Karpas-422 (cell line): Measurements from ENCODE around the gene WNT1. TPM values are rescaled to one million over a fixed set of nuclear protein-coding genes. Genes with fewer than 3 reads are reported as not detected.

Source experiments
- DNase-seq: peaks from one replicate; pipeline ENCODE4 v3.0.0-alpha.2; 2015
- H2AFZ ChIP-seq: fragments of 200-600 bp; sonication (generic); 2 replicates; pipeline ENCODE4 v1.6.1; 2014; ENCODE audit warnings: antibody characterized with exemption, low read length, mixed read lengths
- H3K27ac ChIP-seq: fragments of 200-600 bp; sonication (generic); 2 replicates; pipeline ENCODE4 v1.5.1; 2014; ENCODE audit warnings: mild to moderate bottlenecking, low read length, moderate library complexity
- H3K27me3 ChIP-seq: fragments of 200-600 bp; sonication (generic); 2 replicates; pipeline ENCODE4 v1.6.1; 2014; ENCODE audit warnings: low read length, mixed read lengths
- H3K36me3 ChIP-seq: fragments of 200-600 bp; sonication (generic); 2 replicates; pipeline ENCODE4 v1.6.1; 2014; ENCODE audit warnings: low read length, mixed read lengths; ENCODE audit not compliant: insufficient read depth
- H3K4me1 ChIP-seq: fragments of 200-600 bp; sonication (generic); 2 replicates; pipeline ENCODE4 v1.6.1; 2014; ENCODE audit warnings: mild to moderate bottlenecking, low read length, mixed read lengths
- H3K4me2 ChIP-seq: fragments of 200-600 bp; sonication (generic); 2 replicates; pipeline ENCODE4 v1.6.1; 2014; ENCODE audit warnings: low read length, low read depth, mild to moderate bottlenecking; ENCODE audit not compliant: poor library complexity, severe bottlenecking
- H3K4me3 ChIP-seq: fragments of 200-600 bp; sonication (generic); 2 replicates; pipeline ENCODE4 v1.5.1; 2014; ENCODE audit warnings: mild to moderate bottlenecking, antibody characterized with exemption, low read length, mixed read lengths
- H3K79me2 ChIP-seq: fragments of 200-600 bp; sonication (generic); 2 replicates; pipeline ENCODE4 v1.6.1; 2014; ENCODE audit warnings: mild to moderate bottlenecking, low read length, mixed read lengths
- H3K9ac ChIP-seq: fragments of 200-600 bp; sonication (generic); 2 replicates; pipeline ENCODE4 v1.6.0; 2014; ENCODE audit warnings: low read length
- H3K9me2 ChIP-seq: fragments of 200-600 bp; sonication (generic), shearing (Covaris generic); replicated peaks from 2 replicates; pipeline ENCODE4 v1.6.0; 2014; ENCODE audit warnings: mild to moderate bottlenecking, low read length, moderate library complexity; ENCODE audit not compliant: insufficient read depth
- H3K9me3 ChIP-seq: fragments of 300-700, 200-600 bp; sonication (generic); 2 replicates; pipeline ENCODE4 v1.6.1; 2014; ENCODE audit warnings: low read length, mixed read lengths
- H4K20me1 ChIP-seq: fragments of 200-600 bp; sonication (generic); 2 replicates; pipeline ENCODE4 v1.6.1; 2014; ENCODE audit warnings: mild to moderate bottlenecking, antibody characterized with exemption, low read length, low read depth; ENCODE audit not compliant: insufficient read depth
- total RNA-seq: library from RNA; depleted of rRNA; stranded (reverse); fragments of >200 nt; shearing (Covaris generic); gene quantifications from 2 replicates; pipeline ENCODE4 v1.2.3, GENCODE V29; 2014; ENCODE audit warnings: low replicate concordance

WNT1 gene
- total RNA-seq, 1 experiment from 2014 or later = not detected

DNA sequence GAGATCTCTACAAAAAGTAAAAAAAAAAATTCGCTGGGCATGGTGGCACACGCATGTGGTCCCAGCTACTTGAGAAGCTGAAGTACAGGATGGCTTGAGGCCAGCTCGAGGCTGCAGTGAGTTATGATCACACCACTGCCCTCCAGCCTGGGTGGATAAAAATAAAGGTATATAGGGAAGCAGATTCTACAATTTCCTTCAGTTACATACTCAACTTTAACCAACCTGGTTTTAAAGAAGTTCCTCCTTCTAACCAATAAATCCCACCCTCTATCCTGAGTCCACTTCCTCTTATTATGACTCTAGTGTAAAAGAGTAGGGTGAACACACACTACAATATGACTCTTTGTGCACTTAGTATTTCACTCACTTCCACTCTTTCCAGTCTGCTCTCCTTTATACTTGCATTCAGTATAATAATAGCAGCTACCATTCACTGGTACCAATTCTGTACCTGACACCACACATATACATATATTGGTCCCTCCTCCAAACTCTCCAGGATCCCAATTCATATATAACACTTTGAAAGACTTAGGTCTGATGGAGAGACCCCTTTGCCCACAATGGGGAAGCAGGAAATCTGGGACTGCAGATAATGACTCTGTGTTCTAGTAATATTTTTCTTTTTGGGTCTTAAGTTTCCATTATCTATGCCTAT, 23.2 kb upstream of the WNT1 start:
- no peaks in the 10 kb centered on the region for H3K27me3 ChIP-seq
- no peaks in the 10 kb centered on the region for H3K9me2 ChIP-seq
- peaks cover 36% of the 10 kb centered on the region for H3K4me1 ChIP-seq
- H3K27ac ChIP-seq = peak overlapping the region; percentile 47; the same call in 1 of the 2 replicates
- no peak overlapping the region for H2AFZ ChIP-seq
- H3K9ac ChIP-seq = peak overlapping the region; percentile 1; the same call in 1 of the 2 replicates
- peak overlapping the region; percentile 95 for H3K4me2 ChIP-seq
- H3K4me3 ChIP-seq = peak overlapping the region; percentile 88
- no peaks in the 10 kb centered on the region for H3K9me3 ChIP-seq
- peaks cover 24% of the 10 kb centered on the region for H3K36me3 ChIP-seq
- H3K79me2 ChIP-seq = peaks cover 69% of the 10 kb centered on the region
- peaks cover 16% of the 10 kb centered on the region; the same call in 1 of the 2 replicates for H4K20me1 ChIP-seq
- peak; percentile 65 for DNase-seq

GRCh38 chr12:48956279-48957140, 21.6 kb upstream of the WNT1 start:
- peaks cover 13% of the 10 kb centered on the region; the same call in 1 of the 2 replicates for H4K20me1 ChIP-seq
- H3K79me2 ChIP-seq = peaks cover 56% of the 10 kb centered on the region
- peak overlapping the region; percentile 95 for H3K4me2 ChIP-seq
- peaks cover 21% of the 10 kb centered on the region for H3K36me3 ChIP-seq
- H3K9me2 ChIP-seq = no peaks in the 10 kb centered on the region
- H3K4me1 ChIP-seq = peaks cover 36% of the 10 kb centered on the region
- peak overlapping the region; percentile 59 for H3K27ac ChIP-seq
- peak overlapping the region; percentile 88 for H3K4me3 ChIP-seq
- no peaks in the 10 kb centered on the region for H3K27me3 ChIP-seq
- 0 out of 2 replicates have a peak overlapping the region, but pooled peaks have one; percentile 57 for H2AFZ ChIP-seq
- H3K9me3 ChIP-seq = no peaks in the 10 kb centered on the region
- peak; percentile 64 for DNase-seq
- peak overlapping the region; percentile 93 for H3K9ac ChIP-seq

DNA sequence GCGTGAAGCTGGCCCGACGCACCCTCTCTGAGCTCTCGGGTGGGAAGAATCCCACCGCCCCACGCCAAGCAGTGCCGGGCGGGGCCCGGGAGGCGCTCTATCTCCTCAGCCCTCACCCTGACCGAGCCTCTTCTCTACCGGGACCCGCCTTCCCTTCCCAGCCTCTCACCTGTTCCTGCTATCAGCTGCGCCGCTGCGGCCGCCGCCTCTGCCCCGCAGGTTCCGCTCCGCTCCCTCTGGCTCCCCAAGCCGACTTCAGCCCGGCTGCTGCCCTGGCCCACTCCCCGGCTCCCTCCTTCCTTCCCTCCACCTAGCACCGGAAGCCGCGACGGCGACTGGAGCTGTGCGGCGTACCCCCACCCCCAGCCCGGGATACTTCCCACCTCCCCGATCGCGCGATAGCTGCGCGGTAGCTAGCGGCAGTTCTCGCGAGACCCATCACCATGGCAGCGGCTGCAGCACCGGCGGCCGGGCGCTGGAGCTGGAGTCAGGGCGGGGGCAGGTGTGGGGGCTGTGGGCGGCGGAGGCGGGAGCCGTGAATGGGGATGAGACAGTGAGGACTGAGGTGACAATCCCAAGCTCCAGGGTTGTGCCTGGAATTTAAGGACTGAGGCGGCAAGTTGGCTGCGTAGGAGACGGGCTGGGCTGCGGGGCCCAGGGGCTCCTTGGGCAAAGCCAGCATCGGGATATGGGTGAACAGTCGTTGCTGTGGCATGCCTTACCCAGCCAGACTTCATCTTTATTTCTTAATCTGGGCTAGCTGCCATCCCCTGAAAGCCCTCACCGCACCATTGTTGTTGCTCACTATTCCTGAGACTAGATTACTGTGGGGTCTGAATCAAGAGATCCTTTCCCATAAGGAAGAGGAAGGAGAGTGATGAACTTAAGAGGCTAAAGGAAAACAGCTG, 20.7 kb upstream of the WNT1 start, which contains the start of gene ARF3:
ARF3 (minus strand) TSS at position 347 of the 908 bp plus-strand sequence. CDS start 16,392 bp downstream, outside the sequence.
- peak; percentile 98 for DNase-seq
- Histone ChIP-seq H3K4me3 (peak within 1 kb of the TSS; percentile 88), H4K20me1 (peaks cover 13% of the 10 kb centered on the region; the same call in 1 of the 2 replicates), H3K9me3 (no peaks in the 10 kb centered on the region), H3K9me2 (no peaks in the 10 kb centered on the region), H3K9ac (peak within 1 kb of the TSS; percentile 93), H3K4me2 (peak within 1 kb of the TSS; percentile 95), H3K4me1 (peaks cover 36% of the 10 kb centered on the region), H3K36me3 (peaks cover 21% of the 10 kb centered on the region), H2AFZ (peak within 1 kb of the TSS; percentile 57), H3K27ac (peak within 1 kb of the TSS; percentile 80), H3K79me2 (peaks cover 50% of the 10 kb centered on the region), H3K27me3 (no peaks in the 10 kb centered on the region)

DNA sequence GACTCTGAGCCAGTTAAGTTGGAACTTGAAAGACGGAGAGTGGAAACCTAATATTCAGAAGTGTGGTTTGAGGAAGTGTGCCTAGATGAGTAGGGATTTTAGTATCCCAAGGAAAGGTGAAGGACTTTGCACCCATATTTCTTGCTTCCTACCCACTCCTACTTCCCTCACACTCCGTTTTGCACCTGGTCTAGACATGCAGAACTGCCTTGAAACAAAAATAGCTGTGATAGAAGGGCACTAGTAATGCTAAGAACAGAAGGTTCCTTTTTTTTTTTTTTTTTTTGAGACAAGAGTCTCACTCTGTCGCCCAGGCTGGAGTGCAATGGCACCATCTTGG, 20.1 kb upstream of the WNT1 start:
- Histone ChIP-seq H3K9me2 (no peaks in the 10 kb centered on the region), H3K36me3 (peaks cover 21% of the 10 kb centered on the region), H3K27ac (peak overlapping the region; percentile 80), H4K20me1 (0 out of 2 replicates have a peak, but pooled peaks cover 13% of the 10 kb centered on the region), H2AFZ (peak overlapping the region; percentile 44), H3K9me3 (no peaks in the 10 kb centered on the region), H3K4me1 (peaks cover 36% of the 10 kb centered on the region), H3K4me3 (peak overlapping the region; percentile 88), H3K79me2 (peaks cover 43% of the 10 kb centered on the region), H3K4me2 (peak overlapping the region; percentile 95), H3K9ac (peak overlapping the region; percentile 93), H3K27me3 (no peaks in the 10 kb centered on the region)
- DNase-seq = peak; percentile 76

DNA sequence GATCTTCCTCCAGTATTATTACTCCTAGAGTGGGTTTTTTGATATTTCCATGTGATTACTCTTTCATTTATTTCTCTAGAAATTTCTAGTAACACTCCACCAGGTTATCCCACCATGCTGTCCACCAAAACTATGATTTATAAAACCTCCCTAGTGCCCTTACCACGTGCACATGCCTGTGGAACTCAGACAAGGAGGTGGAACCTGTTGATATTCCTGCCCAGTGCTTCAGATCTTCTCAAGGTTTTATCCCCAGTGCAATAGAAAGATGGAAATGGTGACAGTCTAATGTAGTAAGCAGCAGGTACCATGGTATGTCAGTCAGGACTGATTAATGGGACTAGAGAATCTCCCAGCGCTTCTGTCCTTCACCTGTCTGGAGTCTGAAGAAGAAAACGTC, 17.3 kb upstream of the WNT1 start:
- H3K36me3 ChIP-seq = no peaks in the 10 kb centered on the region

DNA sequence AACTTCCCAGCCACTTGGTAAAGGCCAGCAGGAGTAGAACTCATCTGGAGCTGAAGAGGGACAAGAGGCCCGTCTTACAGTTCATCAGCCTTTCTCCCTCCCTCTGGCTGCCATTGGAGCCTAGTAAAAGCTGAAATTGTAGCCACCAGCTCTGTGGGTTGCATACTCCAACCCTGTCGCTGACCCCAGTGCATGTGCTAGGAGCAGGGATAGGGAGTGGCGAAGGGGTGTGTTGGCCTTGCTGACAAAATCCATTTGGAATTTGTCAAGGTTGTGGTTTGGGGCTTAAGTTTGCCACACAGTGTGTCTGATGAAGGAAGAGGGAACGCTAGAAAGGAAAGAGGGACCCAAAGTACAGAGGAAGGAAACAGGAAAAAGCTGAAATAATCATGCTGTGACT, 16.8 kb upstream of the WNT1 start:
- Histone ChIP-seq H2AFZ (no peak overlapping the region), H3K4me2 (no peak overlapping the region), H3K9me3 (no peaks in the 10 kb centered on the region)

More for the DNA sequence above, 17.3 kb upstream of the WNT1 start:
- H3K9ac ChIP-seq = no peak overlapping the region
- H3K79me2 ChIP-seq = peaks cover 15% of the 10 kb centered on the region
- no peaks in the 10 kb centered on the region for H3K9me3 ChIP-seq
- peaks cover 21% of the 10 kb centered on the region for H3K4me1 ChIP-seq
- no peak overlapping the region for H3K4me3 ChIP-seq
- 0 out of 2 replicates have a peak, but pooled peaks cover 2% of the 10 kb centered on the region for H4K20me1 ChIP-seq
- no peak overlapping the region for H3K27ac ChIP-seq
- no peak overlapping the region for H3K4me2 ChIP-seq
- no peak for DNase-seq
- H3K27me3 ChIP-seq = no peaks in the 10 kb centered on the region
- H3K9me2 ChIP-seq = no peaks in the 10 kb centered on the region
- H2AFZ ChIP-seq = no peak overlapping the region

GRCh38 chr12:48961801-48962200, 16.3 kb upstream of the WNT1 start:
- Histone ChIP-seq H3K36me3 (no peaks in the 10 kb centered on the region), H3K4me2 (no peak overlapping the region)

More for the DNA sequence above, 16.8 kb upstream of the WNT1 start:
- Histone ChIP-seq H3K9me2 (no peaks in the 10 kb centered on the region), H3K79me2 (peaks cover 10% of the 10 kb centered on the region), H3K27ac (no peak overlapping the region), H4K20me1 (no peaks in the 10 kb centered on the region), H3K27me3 (no peaks in the 10 kb centered on the region), H3K4me1 (peaks cover 21% of the 10 kb centered on the region), H3K4me3 (no peak overlapping the region), H3K36me3 (no peaks in the 10 kb centered on the region), H3K9ac (no peak overlapping the region)
- no peak for DNase-seq

More at GRCh38 chr12:48961801-48962200, 16.3 kb upstream of the WNT1 start:
- Histone ChIP-seq H3K27me3 (no peaks in the 10 kb centered on the region), H3K9ac (no peak overlapping the region), H3K4me3 (no peak overlapping the region), H3K4me1 (peaks cover 26% of the 10 kb centered on the region), H3K27ac (no peak overlapping the region), H3K9me2 (no peaks in the 10 kb centered on the region), H3K79me2 (peaks cover 5% of the 10 kb centered on the region), H4K20me1 (no peaks in the 10 kb centered on the region), H3K9me3 (no peaks in the 10 kb centered on the region), H2AFZ (no peak overlapping the region)
- DNase-seq = no peak
